WTC11 (cell line): ENCODE results near the gene FHAD1. TPM values are rescaled to one million over a fixed set of nuclear protein-coding genes. Genes with fewer than 3 reads are reported as not detected.

Experiments used
- ATAC-seq: fragments of 200-7000 bp; cut with Tn5 transposase; 2 replicates; pipeline ENCODE4 v1.10.0; 2021; ENCODE audit warnings: mild to moderate bottlenecking, moderate library complexity
- CTCF ChIA-PET: fragments of 300-600 bp; sonication (Branson Sonifier 250); formaldehyde crosslinking; loops from one replicate; lab custom pipeline; 2021; ENCODE audit warnings: antibody characterized with exemption; lab: Charles Lee
- POLR2A ChIA-PET: fragments of 350-600 bp; sonication (Branson Sonifier 250); formaldehyde crosslinking; loops from one replicate; lab custom pipeline; 2021; ENCODE audit warnings: antibody characterized with exemption; lab: Charles Lee
- DNase-seq: peaks from one replicate; pipeline ENCODE4 v3.0.0; 2021; ENCODE audit warnings: low spot score
- H3K27ac Mint-ChIP-seq: 2 replicates; pipeline ENCODE4 v1.8.0; 2021; ENCODE audit warnings: mixed read lengths
- H3K27me3 Mint-ChIP-seq: 2 replicates; pipeline ENCODE4 v1.8.0; 2021; ENCODE audit warnings: low read depth, mild to moderate bottlenecking, moderate library complexity, mixed read lengths
- H3K36me3 Mint-ChIP-seq: 2 replicates; pipeline ENCODE4 v1.8.0; 2021; ENCODE audit warnings: mixed read lengths
- H3K4me1 Mint-ChIP-seq: 2 replicates; pipeline ENCODE4 v1.8.0; 2022; ENCODE audit warnings: mixed read lengths
- H3K4me3 Mint-ChIP-seq: 2 replicates; pipeline ENCODE4 v1.8.0; 2021; ENCODE audit warnings: mild to moderate bottlenecking, moderate library complexity, mixed read lengths
- H3K9me3 Mint-ChIP-seq: 2 replicates; pipeline ENCODE4 v1.8.0; 2021; ENCODE audit warnings: mixed read lengths
- AR ChIP-seq: fragments of 250-450 bp; sonication (Bioruptor Pico); IDR thresholded peaks from 2 replicates; pipeline ENCODE4 v1.9.0; 2021; ENCODE audit warnings: mild to moderate bottlenecking
- ATF3 ChIP-seq: sonication (generic); formaldehyde crosslinking; conservative IDR thresholded peaks from 2 replicates; pipeline ENCODE4 v1.8.1; 2022; ENCODE audit warnings: mild to moderate bottlenecking, missing genetic modification reagents
- CREM ChIP-seq: sonication (generic); formaldehyde crosslinking; IDR thresholded peaks from 2 replicates; pipeline ENCODE4 v1.8.1; 2022; ENCODE audit warnings: mild to moderate bottlenecking, missing genetic modification reagents, moderate library complexity
- E2F1 ChIP-seq: sonication (generic); formaldehyde crosslinking; IDR thresholded peaks from 2 replicates; pipeline ENCODE4 v1.8.0; 2022; ENCODE audit warnings: mild to moderate bottlenecking, missing genetic modification reagents
- EMX1 ChIP-seq: fragments of 250-450 bp; sonication (Bioruptor Pico); IDR thresholded peaks from 2 replicates; pipeline ENCODE4 v1.8.0; 2021; ENCODE audit warnings: mild to moderate bottlenecking
- FOXP4 ChIP-seq: sonication (generic); formaldehyde crosslinking; IDR thresholded peaks from 2 replicates; pipeline ENCODE4 v1.8.0; 2022; ENCODE audit warnings: mild to moderate bottlenecking, missing genetic modification reagents
- JAZF1 ChIP-seq: fragments of 250-450 bp; sonication (Bioruptor Pico); IDR thresholded peaks from 2 replicates; pipeline ENCODE4 v1.9.0; 2021; ENCODE audit warnings: moderate library complexity, mild to moderate bottlenecking, inconsistent platforms
- JUN ChIP-seq: sonication (generic); formaldehyde crosslinking; IDR thresholded peaks from 2 replicates; pipeline ENCODE4 v1.8.0; 2023; ENCODE audit warnings: mild to moderate bottlenecking, missing genetic modification reagents
- MYBL2 ChIP-seq: sonication (generic); formaldehyde crosslinking; IDR thresholded peaks from 2 replicates; pipeline ENCODE4 v1.8.1; 2023; ENCODE audit warnings: mild to moderate bottlenecking, moderate library complexity, missing genetic modification reagents
- NFE2L1 ChIP-seq: sonication (generic); formaldehyde crosslinking; IDR thresholded peaks from 2 replicates; pipeline ENCODE4 v1.8.1; 2023; ENCODE audit warnings: missing genetic modification reagents
- STAT6 ChIP-seq: sonication (generic); formaldehyde crosslinking; conservative IDR thresholded peaks from 2 replicates; pipeline ENCODE4 v1.8.1; 2023; ENCODE audit warnings: mild to moderate bottlenecking, low read depth, missing genetic modification reagents, moderate library complexity
- TEAD1 ChIP-seq: sonication (generic); formaldehyde crosslinking; IDR thresholded peaks from 2 replicates; pipeline ENCODE4 v1.8.0; 2022; ENCODE audit warnings: mild to moderate bottlenecking, missing genetic modification reagents
- ZBTB21 ChIP-seq: sonication (generic); formaldehyde crosslinking; IDR thresholded peaks from 2 replicates; pipeline ENCODE4 v1.8.1; 2023; ENCODE audit warnings: mild to moderate bottlenecking, missing genetic modification reagents, borderline replicate concordance
- ZNF317 ChIP-seq: sonication (generic); formaldehyde crosslinking; IDR thresholded peaks from 2 replicates; pipeline ENCODE4 v1.8.1; 2023; ENCODE audit warnings: low read depth, mild to moderate bottlenecking, moderate library complexity, missing genetic modification reagents, borderline replicate concordance
- ZNF425 ChIP-seq: fragments of 250-450 bp; sonication (Bioruptor Pico); conservative IDR thresholded peaks from 2 replicates; pipeline ENCODE4 v1.9.0; 2021; ENCODE audit warnings: mild to moderate bottlenecking
- total RNA-seq: library from RNA; stranded (reverse); gene quantifications from 3 replicates; pipeline ENCODE4 v1.2.3, GENCODE V29; 2021
- TF ChIP-seq, protein P1 (sequence below): sonication (generic); formaldehyde crosslinking; IDR thresholded peaks from 2 replicates; pipeline ENCODE4 v1.8.0; 2022; ENCODE audit warnings: mild to moderate bottlenecking, missing genetic modification reagents
- TF ChIP-seq, protein P2 (sequence below): fragments of 250-450 bp; sonication (Bioruptor Pico); IDR thresholded peaks from 2 replicates; pipeline ENCODE4 v1.9.0; 2021; ENCODE audit warnings: mild to moderate bottlenecking, borderline replicate concordance

FHAD1 gene
- total RNA-seq, 1 experiment from 2014 or later, result 3.0 TPM

DNA sequence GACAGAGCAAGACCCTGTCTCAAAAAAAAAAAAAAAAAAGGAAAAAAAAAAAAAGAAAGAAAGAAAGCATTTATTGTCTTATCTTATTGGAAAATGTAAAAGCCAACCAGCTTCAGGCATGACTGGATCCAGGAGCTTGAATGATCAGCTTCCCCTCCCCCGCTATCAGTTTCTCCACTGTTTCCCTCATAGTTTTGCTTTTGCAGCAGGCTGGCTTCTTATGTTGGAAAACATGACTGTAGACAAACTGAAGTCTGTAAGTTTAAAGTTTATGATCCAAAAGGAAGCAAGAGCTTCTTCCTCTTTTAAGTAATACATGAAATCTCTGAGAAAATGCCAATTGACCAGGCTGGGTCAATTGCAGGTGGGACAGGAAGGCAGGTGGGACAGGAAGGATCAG lies 52.2 kb downstream of the FHAD1 start (continued):
- TF ChIP-seq ZNF317 (CRISPR knock-in tag), result no peak

GRCh38 chr1:15299806-15300205 lies 52.8 kb downstream of the FHAD1 start:
- ATAC-seq (no peak), DNase-seq (no peak)
- Mint-ChIP-seq H3K36me3 (peaks cover 1% of the 10 kb centered on the region), H3K27ac (no peak overlapping the region), H3K27me3 (peaks cover 1% of the 10 kb centered on the region), H3K4me3 (no peak overlapping the region), H3K9me3 (peaks cover 8% of the 10 kb centered on the region)
- no peak for TF ChIP-seq CREM (CRISPR knock-in tag)
- no peak for TF ChIP-seq ZBTB21 (CRISPR knock-in tag)
- no peak for TF ChIP-seq JUN (CRISPR knock-in tag)
- no peak for TF ChIP-seq NFE2L1
- TF ChIP-seq MYBL2 (CRISPR knock-in tag), result no peak
- no peak for TF ChIP-seq ATF3 (CRISPR knock-in tag)
- TF ChIP-seq FOXP4, result no peak
- TF ChIP-seq AR (CRISPR knock-in tag), result no peak
- no peak for TF ChIP-seq STAT6
- TF ChIP-seq JAZF1 (CRISPR knock-in tag), result no peak
- TF ChIP-seq, all 79 proteins: peak for 0
- CTCF ChIA-PET, result interaction anchor here (0.9 to 2.3 kb wide), 3 partner anchors 28 to 171 kb away, joined by 3 to 5 read pairs (median 4); no protein-coding TSS in a partner anchor
- H3K4me1 Mint-ChIP-seq, result peaks cover 7% of the 10 kb centered on the region
- POLR2A ChIA-PET, result no interaction called here

DNA sequence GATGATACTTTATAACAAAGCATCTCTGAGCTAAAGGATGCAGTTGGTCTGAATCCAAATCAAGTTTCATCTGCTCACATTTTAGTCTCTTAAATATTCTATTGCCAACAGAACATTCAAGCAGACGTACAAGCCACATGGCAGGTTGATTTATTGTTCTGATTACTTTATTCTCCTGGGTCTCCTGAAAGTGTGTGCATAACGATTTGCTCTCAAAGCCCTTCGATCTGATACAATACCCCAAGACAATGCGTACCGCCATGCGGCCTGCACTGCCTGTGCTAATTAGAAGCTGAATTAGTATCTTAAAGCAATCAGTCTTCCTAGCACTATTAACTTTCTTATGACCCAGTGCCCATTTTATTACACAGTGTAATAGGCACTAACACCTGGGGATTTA lies 56.9 kb downstream of the FHAD1 start:
- Mint-ChIP-seq H3K36me3 (peaks cover 23% of the 10 kb centered on the region), H3K27me3 (peaks cover 12% of the 10 kb centered on the region), H3K4me1 (no peaks in the 10 kb centered on the region), H3K4me3 (no peak overlapping the region), H3K27ac (no peak overlapping the region), H3K9me3 (peaks cover 20% of the 10 kb centered on the region)
- ATAC-seq (no peak), DNase-seq (no peak)
- ChIA-PET CTCF (interaction anchor here (0.8 to 3.3 kb wide), 6 partner anchors 21 to 193 kb away, joined by 3 to 33 read pairs (median 6); no protein-coding TSS in a partner anchor), POLR2A (interaction anchor here (0.5 kb wide), 1 partner anchor 199 kb away, joined by 3 read pairs; no protein-coding TSS in a partner anchor)
- TF ChIP-seq EMX1, result no peak
- TF ChIP-seq, protein P1, sequence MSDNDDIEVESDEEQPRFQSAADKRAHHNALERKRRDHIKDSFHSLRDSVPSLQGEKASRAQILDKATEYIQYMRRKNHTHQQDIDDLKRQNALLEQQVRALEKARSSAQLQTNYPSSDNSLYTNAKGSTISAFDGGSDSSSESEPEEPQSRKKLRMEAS (CRISPR knock-in tag), result no peak
- no peak for TF ChIP-seq E2F1 (CRISPR knock-in tag)
- TF ChIP-seq, protein P2, sequence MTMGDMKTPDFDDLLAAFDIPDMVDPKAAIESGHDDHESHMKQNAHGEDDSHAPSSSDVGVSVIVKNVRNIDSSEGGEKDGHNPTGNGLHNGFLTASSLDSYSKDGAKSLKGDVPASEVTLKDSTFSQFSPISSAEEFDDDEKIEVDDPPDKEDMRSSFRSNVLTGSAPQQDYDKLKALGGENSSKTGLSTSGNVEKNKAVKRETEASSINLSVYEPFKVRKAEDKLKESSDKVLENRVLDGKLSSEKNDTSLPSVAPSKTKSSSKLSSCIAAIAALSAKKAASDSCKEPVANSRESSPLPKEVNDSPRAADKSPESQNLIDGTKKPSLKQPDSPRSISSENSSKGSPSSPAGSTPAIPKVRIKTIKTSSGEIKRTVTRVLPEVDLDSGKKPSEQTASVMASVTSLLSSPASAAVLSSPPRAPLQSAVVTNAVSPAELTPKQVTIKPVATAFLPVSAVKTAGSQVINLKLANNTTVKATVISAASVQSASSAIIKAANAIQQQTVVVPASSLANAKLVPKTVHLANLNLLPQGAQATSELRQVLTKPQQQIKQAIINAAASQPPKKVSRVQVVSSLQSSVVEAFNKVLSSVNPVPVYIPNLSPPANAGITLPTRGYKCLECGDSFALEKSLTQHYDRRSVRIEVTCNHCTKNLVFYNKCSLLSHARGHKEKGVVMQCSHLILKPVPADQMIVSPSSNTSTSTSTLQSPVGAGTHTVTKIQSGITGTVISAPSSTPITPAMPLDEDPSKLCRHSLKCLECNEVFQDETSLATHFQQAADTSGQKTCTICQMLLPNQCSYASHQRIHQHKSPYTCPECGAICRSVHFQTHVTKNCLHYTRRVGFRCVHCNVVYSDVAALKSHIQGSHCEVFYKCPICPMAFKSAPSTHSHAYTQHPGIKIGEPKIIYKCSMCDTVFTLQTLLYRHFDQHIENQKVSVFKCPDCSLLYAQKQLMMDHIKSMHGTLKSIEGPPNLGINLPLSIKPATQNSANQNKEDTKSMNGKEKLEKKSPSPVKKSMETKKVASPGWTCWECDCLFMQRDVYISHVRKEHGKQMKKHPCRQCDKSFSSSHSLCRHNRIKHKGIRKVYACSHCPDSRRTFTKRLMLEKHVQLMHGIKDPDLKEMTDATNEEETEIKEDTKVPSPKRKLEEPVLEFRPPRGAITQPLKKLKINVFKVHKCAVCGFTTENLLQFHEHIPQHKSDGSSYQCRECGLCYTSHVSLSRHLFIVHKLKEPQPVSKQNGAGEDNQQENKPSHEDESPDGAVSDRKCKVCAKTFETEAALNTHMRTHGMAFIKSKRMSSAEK (CRISPR knock-in tag), result no peak
- TF ChIP-seq TEAD1 (CRISPR knock-in tag), result no peak
- TF ChIP-seq ZNF425 (CRISPR knock-in tag), result no peak
- no peak for TF ChIP-seq MYBL2 (CRISPR knock-in tag)
